ENCODE data around the gene AMOTL1. TPM values are rescaled to one million over a fixed set of nuclear protein-coding genes. Genes with fewer than 3 reads are reported as not detected.
"Not testable (repeated sequence)": the region's sequence is repeated elsewhere in the genome, so short reads cannot be mapped to it uniquely, and the experiment has no call there.

The AMOTL1 gene
- total and polyA plus RNA-seq, 2 donors, result 48.2 to 79.3 TPM

DNA sequence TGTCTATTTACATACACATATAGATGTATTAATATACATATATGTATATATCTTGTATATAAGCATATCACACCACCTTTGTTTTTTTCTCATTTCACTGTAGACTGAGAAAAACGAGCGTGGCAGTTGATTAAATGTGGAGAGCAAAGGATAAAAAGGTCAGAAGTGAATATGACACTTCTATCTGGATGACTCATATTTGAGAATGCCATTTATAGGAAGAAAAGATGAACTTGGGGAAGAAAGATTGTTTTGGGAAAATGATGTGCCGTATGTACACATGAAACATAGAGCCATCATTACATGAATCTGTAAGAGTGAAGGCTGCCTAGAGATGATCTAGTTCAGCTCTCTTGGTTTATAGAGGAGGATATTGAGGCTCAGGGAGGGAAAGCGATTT lies 28.7 kb downstream of the AMOTL1 start:
- Histone ChIP-seq H3K4me1 (ENCODE audit: insufficient read depth) (no peaks in the 10 kb centered on the region), H3K36me3 (ENCODE audit: insufficient read depth) (peaks cover 2% of the 10 kb centered on the region), H3K4me3 (ENCODE audit: low read depth, low read length) (no peak overlapping the region), H3K27ac (ENCODE audit: low read depth) (no peak overlapping the region)
- 77% methylated on average over 4 of the region's 4 CpGs for WGBS
- no peak for DNase-seq (ENCODE audit: extremely low spot score)

DNA sequence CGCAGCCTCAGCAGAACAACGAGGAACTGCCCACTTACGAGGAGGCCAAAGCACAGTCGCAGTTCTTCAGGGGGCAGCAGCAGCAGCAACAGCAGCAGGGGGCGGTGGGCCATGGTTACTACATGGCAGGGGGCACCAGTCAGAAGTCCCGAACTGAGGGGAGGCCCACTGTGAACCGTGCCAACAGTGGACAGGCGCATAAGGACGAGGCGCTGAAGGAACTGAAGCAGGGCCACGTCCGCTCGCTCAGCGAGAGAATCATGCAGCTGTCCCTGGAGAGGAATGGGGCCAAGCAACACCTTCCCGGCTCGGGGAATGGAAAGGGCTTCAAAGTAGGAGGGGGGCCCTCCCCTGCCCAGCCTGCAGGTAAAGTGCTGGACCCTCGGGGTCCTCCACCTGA lies 31.6 kb downstream of the AMOTL1 start:
- no peaks in the 10 kb centered on the region for H3K4me1 ChIP-seq (ENCODE audit: insufficient read depth)
- 85% methylated on average over 17 of the region's 17 CpGs for WGBS
- peaks cover 4% of the 10 kb centered on the region for H3K36me3 ChIP-seq (ENCODE audit: insufficient read depth)
- H3K4me3 ChIP-seq (ENCODE audit: low read depth, low read length), result no peak overlapping the region
- H3K27ac ChIP-seq (ENCODE audit: low read depth), result no peak overlapping the region
- DNase-seq (ENCODE audit: extremely low spot score), result no peak

- H3K4me3 ChIP-seq (ENCODE audit: low read depth, low read length), result no peak overlapping the region
- no peak overlapping the region for H3K27ac ChIP-seq (ENCODE audit: low read depth)
- WGBS, result 25% methylated on average over 1 of the region's 1 CpG
- peaks cover 4% of the 10 kb centered on the region for H3K36me3 ChIP-seq (ENCODE audit: insufficient read depth)
- peak; percentile 84 for DNase-seq (ENCODE audit: extremely low spot score)
- H3K4me1 ChIP-seq (ENCODE audit: insufficient read depth), result no peaks in the 10 kb centered on the region
Observed at GRCh38 chr11:94800414-94800813, 32.3 kb downstream of the AMOTL1 start.

GRCh38 chr11:94801866-94802460 lies 33.8 kb downstream of the AMOTL1 start:
- no peak for DNase-seq (ENCODE audit: extremely low spot score)
- Histone ChIP-seq H3K27ac (ENCODE audit: low read depth) (no peak overlapping the region), H3K36me3 (ENCODE audit: insufficient read depth) (peaks cover 4% of the 10 kb centered on the region), H3K4me1 (ENCODE audit: insufficient read depth) (no peaks in the 10 kb centered on the region), H3K4me3 (ENCODE audit: low read depth, low read length) (no peak overlapping the region)
- WGBS, result 79% methylated on average over 4 of the region's 4 CpGs

- Histone ChIP-seq H3K4me3 (ENCODE audit: low read depth, low read length) (no peak overlapping the region), H3K4me1 (ENCODE audit: insufficient read depth) (no peaks in the 10 kb centered on the region), H3K27ac (ENCODE audit: low read depth) (no peak overlapping the region), H3K36me3 (ENCODE audit: insufficient read depth) (peaks cover 4% of the 10 kb centered on the region)
- WGBS, result 81% methylated on average over 5 of the region's 5 CpGs
- no peak for DNase-seq (ENCODE audit: extremely low spot score)
Observed at GRCh38 chr11:94802501-94802900, 34.3 kb downstream of the AMOTL1 start.

- DNase-seq (ENCODE audit: extremely low spot score), result no peak
- no peaks in the 10 kb centered on the region for H3K4me1 ChIP-seq (ENCODE audit: insufficient read depth)
- peaks cover 4% of the 10 kb centered on the region for H3K36me3 ChIP-seq (ENCODE audit: insufficient read depth)
- no peak overlapping the region for H3K4me3 ChIP-seq (ENCODE audit: low read depth, low read length)
- H3K27ac ChIP-seq (ENCODE audit: low read depth), result no peak overlapping the region
Observed at GRCh38 chr11:94803491-94803890, 35.3 kb downstream of the AMOTL1 start.

GRCh38 chr11:94804874-94805273 lies 36.7 kb downstream of the AMOTL1 start:
- 49% methylated on average over 4 of the region's 4 CpGs for WGBS
- H3K4me3 ChIP-seq (ENCODE audit: low read depth, low read length), result no peak overlapping the region
- H3K27ac ChIP-seq (ENCODE audit: low read depth), result no peak overlapping the region
- no peaks in the 10 kb centered on the region for H3K4me1 ChIP-seq (ENCODE audit: insufficient read depth)
- DNase-seq (ENCODE audit: extremely low spot score), result no peak
- peaks cover 2% of the 10 kb centered on the region for H3K36me3 ChIP-seq (ENCODE audit: insufficient read depth)

- DNase-seq (ENCODE audit: extremely low spot score), result no peak
- WGBS, result 45% methylated on average over 1 of the region's 1 CpG
- Histone ChIP-seq H3K4me3 (ENCODE audit: low read depth, low read length) (no peak overlapping the region), H3K27ac (ENCODE audit: low read depth) (no peak overlapping the region), H3K36me3 (ENCODE audit: insufficient read depth) (peaks cover 2% of the 10 kb centered on the region), H3K4me1 (ENCODE audit: insufficient read depth) (no peaks in the 10 kb centered on the region)
Observed at GRCh38 chr11:94806014-94806413, 37.9 kb downstream of the AMOTL1 start.

DNA sequence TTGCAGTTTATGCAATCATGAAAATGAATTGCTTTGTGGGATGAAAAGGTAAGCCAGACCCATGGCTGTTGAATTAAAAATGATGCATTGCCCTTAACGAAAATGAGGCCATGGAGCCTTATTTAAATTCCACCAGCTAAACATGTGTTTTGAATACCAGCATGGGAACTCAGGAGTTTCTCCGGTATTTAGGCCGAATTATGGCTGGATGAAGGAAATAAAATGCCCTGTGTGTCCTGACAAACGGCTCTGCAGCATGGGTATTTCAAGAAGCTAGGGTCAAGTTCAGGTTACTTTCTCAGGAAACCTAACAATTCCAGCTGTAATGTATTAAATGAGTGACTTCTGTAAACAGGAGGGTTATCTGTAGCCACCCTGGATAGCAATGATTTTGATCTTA lies 38.3 kb downstream of the AMOTL1 start:
- Histone ChIP-seq H3K36me3 (ENCODE audit: insufficient read depth) (peaks cover 2% of the 10 kb centered on the region), H3K4me3 (ENCODE audit: low read depth, low read length) (no peak overlapping the region), H3K4me1 (ENCODE audit: insufficient read depth) (no peaks in the 10 kb centered on the region), H3K27ac (ENCODE audit: low read depth) (no peak overlapping the region)
- DNase-seq (ENCODE audit: extremely low spot score), result no peak
- 44% methylated on average over 4 of the region's 4 CpGs for WGBS

DNA sequence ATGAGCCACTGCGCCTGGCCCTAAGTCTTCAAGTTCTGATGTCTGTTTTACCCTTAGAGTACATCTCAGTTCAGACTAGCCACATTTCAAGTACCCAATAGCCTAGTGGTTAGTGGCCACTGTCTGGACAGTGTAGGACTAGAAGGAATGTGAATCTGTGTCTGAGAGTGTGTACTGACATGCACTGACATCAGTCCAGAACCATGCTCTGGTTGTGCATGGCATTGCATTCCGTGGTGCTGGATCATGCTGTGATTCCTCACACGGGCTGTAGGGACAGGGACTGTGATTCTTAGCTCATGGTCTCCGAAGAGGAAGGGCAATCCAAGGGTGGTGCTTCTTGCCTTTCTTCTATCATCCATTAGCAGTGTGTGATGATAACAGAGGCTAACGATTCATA lies 41.1 kb downstream of the AMOTL1 start:
- Histone ChIP-seq H3K27ac (ENCODE audit: low read depth) (no peak overlapping the region), H3K4me3 (ENCODE audit: low read depth, low read length) (no peak overlapping the region), H3K36me3 (ENCODE audit: insufficient read depth) (no peaks in the 10 kb centered on the region), H3K4me1 (ENCODE audit: insufficient read depth) (no peaks in the 10 kb centered on the region)
- 71% methylated on average over 5 of the region's 5 CpGs for WGBS
- no peak for DNase-seq (ENCODE audit: extremely low spot score)

DNA sequence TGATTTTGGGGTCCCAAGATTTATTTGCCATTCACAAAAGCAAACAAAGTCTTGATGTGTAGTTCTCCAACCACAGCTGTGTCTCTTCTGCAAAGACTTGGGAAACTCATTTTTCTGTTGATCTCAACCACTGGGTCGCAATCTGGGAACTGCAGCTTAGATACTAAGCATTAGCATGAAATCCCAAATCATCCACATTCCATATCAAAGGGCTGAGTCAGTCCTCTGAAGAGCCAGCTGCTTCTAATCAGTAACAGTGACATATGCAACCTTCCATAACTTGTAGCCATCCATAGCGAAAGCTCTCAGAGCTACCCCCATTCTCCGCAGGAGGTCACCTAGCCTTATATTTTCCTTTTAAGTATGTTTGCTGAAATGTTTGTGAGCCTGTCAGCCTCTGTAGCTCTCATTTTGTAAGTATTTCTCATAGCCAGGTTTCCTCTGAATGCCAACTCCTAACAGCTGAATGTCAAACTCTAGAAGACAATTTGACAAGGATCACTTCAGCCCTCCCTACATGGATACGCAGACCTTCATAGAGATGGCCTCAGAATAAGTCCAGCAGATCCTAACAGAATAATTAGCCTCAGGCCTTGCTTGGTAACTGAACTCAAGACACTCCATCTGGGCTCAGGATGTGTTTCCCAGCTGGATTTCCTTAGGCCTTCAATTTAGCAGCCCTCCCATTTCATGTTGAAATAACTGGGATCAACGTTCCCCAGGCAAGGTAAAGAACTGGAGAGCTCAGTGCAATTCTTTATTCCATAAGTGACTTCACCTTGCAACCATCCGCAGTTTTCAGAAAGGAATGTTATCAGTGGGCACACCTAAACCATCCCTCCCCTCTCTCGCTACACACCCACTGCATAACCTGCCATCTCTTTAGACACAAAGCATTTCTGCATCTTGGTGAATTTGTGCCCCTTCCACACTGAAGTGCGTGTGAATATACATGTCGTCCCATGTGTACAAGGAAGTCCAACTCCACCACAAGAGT lies 44.9 kb downstream of the AMOTL1 start:
- not testable (repeated sequence) for H3K36me3 ChIP-seq (ENCODE audit: insufficient read depth); H3K4me3 ChIP-seq (ENCODE audit: low read depth, low read length); H3K4me1 ChIP-seq (ENCODE audit: insufficient read depth); H3K27ac ChIP-seq (ENCODE audit: low read depth); DNase-seq (ENCODE audit: extremely low spot score)
- WGBS, result 89% methylated on average over 8 of the region's 9 CpGs

- no peak overlapping the region for H3K27ac ChIP-seq (ENCODE audit: low read depth)
- WGBS, result 47% methylated on average over 7 of the region's 7 CpGs
Observed at GRCh38 chr11:94814272-94814976, 46.3 kb downstream of the AMOTL1 start.

GRCh38 chr11:94815705-94816344 lies 47.7 kb downstream of the AMOTL1 start:
- 92% methylated on average over 4 of the region's 4 CpGs for WGBS
- H3K36me3 ChIP-seq (ENCODE audit: insufficient read depth), result no peaks in the 10 kb centered on the region
- no peak overlapping the region for H3K4me3 ChIP-seq (ENCODE audit: low read depth, low read length)
- H3K27ac ChIP-seq (ENCODE audit: low read depth), result no peak overlapping the region
- DNase-seq (ENCODE audit: extremely low spot score), result no peak
- H3K4me1 ChIP-seq (ENCODE audit: insufficient read depth), result no peaks in the 10 kb centered on the region

More at GRCh38 chr11:94814272-94814976, 46.3 kb downstream of the AMOTL1 start:
- Histone ChIP-seq H3K4me1 (ENCODE audit: insufficient read depth) (no peaks in the 10 kb centered on the region), H3K4me3 (ENCODE audit: low read depth, low read length) (no peak overlapping the region), H3K36me3 (ENCODE audit: insufficient read depth) (no peaks in the 10 kb centered on the region)
- no peak for DNase-seq (ENCODE audit: extremely low spot score)
